Measurements from ENCODE around the gene PDGFA. TPM values are rescaled to one million over a fixed set of nuclear protein-coding genes. Genes with fewer than 3 reads are reported as not detected.

Gene PDGFA
- total RNA-seq, 2 donors from 2014 or later: 34.9 to 50.5 TPM

DNA sequence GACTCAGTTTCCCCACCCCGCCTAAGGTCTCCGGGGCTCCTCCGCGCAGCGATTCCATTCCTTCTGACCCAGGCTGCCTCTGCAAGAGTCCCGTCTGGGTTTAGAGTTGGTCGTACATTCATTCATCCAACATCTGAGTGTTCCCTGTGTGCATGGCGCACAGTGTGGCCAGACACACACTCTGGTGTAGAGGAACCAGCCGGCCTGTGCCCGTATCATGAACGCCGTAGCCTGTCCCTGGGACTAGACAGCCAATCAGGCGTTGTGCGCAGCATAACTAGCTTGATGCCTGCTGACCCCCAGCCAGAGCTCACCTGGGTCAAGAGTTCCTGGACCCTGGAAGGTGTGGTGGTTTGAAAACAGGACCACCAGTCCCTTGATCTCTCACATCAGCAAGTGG is 20.9 kb upstream of the PDGFA start:
- H3K27ac ChIP-seq: no peak overlapping the region
- H3K9ac ChIP-seq (ENCODE audit: low read depth in 2 of 2, low read length in 2 of 2): peak overlapping the region in 1 of 2 donors; percentile 56
- no peak overlapping the region for H3K4me3 ChIP-seq
- no peaks in the 10 kb centered on the region for H3K36me3 ChIP-seq
- intact Hi-C loops (cut with DNase I): no loop called here
- H3K9me3 ChIP-seq: no peaks in the 10 kb centered on the region
- peaks cover 8% of the 10 kb centered on the region for H3K4me1 ChIP-seq
- no peaks in the 10 kb centered on the region for H3K27me3 ChIP-seq
- no peak for DNase-seq
- TF ChIP-seq, protein P1, sequence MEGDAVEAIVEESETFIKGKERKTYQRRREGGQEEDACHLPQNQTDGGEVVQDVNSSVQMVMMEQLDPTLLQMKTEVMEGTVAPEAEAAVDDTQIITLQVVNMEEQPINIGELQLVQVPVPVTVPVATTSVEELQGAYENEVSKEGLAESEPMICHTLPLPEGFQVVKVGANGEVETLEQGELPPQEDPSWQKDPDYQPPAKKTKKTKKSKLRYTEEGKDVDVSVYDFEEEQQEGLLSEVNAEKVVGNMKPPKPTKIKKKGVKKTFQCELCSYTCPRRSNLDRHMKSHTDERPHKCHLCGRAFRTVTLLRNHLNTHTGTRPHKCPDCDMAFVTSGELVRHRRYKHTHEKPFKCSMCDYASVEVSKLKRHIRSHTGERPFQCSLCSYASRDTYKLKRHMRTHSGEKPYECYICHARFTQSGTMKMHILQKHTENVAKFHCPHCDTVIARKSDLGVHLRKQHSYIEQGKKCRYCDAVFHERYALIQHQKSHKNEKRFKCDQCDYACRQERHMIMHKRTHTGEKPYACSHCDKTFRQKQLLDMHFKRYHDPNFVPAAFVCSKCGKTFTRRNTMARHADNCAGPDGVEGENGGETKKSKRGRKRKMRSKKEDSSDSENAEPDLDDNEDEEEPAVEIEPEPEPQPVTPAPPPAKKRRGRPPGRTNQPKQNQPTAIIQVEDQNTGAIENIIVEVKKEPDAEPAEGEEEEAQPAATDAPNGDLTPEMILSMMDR (IDR thresholded peaks at IDR 0.05): no peak

GRCh38 chr7:539731-540411 is 20.2 kb upstream of the PDGFA start:
- no peak overlapping the region for H3K4me3 ChIP-seq
- DNase-seq: peak; percentile 96
- H3K27ac ChIP-seq: peak overlapping the region; percentile 89
- H3K36me3 ChIP-seq: no peaks in the 10 kb centered on the region
- H3K27me3 ChIP-seq: no peaks in the 10 kb centered on the region
- peak overlapping the region in 1 of 2 donors; percentile 56 for H3K9ac ChIP-seq (ENCODE audit: low read depth in 2 of 2, low read length in 2 of 2)
- intact Hi-C loops (cut with DNase I): no loop called here
- TF ChIP-seq, protein P1 (IDR thresholded peaks at IDR 0.05): no peak
- H3K9me3 ChIP-seq: no peaks in the 10 kb centered on the region
- H3K4me1 ChIP-seq: peaks cover 8% of the 10 kb centered on the region

- Histone ChIP-seq H3K9me3 (no peaks in the 10 kb centered on the region), H3K27ac (peak overlapping the region; percentile 89), H3K9ac (ENCODE audit: low read depth in 2 of 2, low read length in 2 of 2) (peak overlapping the region; percentile 67 to 77), H3K4me3 (peak overlapping the region; percentile 19), H3K4me1 (peaks cover 8% of the 10 kb centered on the region), H3K27me3 (no peaks in the 10 kb centered on the region), H3K36me3 (no peaks in the 10 kb centered on the region)
- peak; percentile 66 for DNase-seq
- TF ChIP-seq, protein P1 (IDR thresholded peaks at IDR 0.05): no peak
- intact Hi-C loops (cut with DNase I): no loop called here
Measured at GRCh38 chr7:538764-539685, 19.4 kb upstream of the PDGFA start.

DNA sequence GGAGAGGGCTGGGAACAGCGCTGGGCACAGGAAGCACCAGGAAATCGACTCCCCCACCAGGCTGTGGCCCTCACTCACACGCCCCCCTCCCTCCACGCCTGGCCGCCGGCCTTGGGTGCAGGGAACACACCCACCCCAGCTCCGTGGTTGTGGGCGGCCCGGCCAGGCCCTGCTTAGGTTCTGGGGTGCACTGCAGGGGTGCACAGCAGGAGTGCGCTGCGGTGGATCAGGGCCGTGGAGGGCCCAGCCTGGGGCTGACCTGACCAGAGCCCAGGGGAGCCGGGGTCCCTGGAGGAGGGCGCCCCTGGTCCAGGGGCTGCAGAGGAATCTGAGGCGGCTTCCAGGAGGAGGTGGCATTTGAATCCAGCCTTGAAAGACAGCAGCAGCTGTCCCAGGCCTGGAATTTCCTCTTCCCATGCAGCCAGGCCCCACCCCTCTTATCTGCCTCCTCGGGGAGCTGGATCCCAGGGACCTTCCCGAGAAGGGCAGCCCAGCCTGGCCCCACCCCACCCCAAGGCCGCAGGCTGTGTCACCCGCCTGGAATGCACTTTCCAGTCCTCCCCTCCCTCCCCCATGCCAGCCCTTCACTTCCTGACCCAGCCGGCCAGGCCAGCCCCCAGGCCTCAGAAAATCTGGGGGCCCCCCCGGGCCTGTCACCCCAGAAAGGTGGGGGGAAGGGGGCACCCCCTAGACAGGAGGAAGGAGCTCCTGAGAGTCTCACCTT is 18.4 kb upstream of the PDGFA start:
- intact Hi-C loops (cut with DNase I): no loop called here
- TF ChIP-seq, protein P1 (IDR thresholded peaks at IDR 0.05): no peak
- Histone ChIP-seq H3K4me1 (peaks cover 8% of the 10 kb centered on the region), H3K36me3 (no peaks in the 10 kb centered on the region), H3K9ac (ENCODE audit: low read depth in 2 of 2, low read length in 2 of 2) (peak overlapping the region; percentile 67 to 77), H3K27me3 (no peaks in the 10 kb centered on the region), H3K27ac (peak overlapping the region; percentile 89), H3K9me3 (no peaks in the 10 kb centered on the region), H3K4me3 (no peak overlapping the region)
- peak; percentile 96 for DNase-seq

GRCh38 chr7:536231-536630 is 16.6 kb upstream of the PDGFA start:
- TF ChIP-seq, protein P1 (IDR thresholded peaks at IDR 0.05): no peak
- no peak overlapping the region for H3K9ac ChIP-seq (ENCODE audit: low read depth in 2 of 2, low read length in 2 of 2)
- DNase-seq: no peak

More at GRCh38 chr7:536231-536630, 16.6 kb upstream of the PDGFA start:
- Histone ChIP-seq H3K27me3 (no peaks in the 10 kb centered on the region), H3K4me1 (peaks cover 8% of the 10 kb centered on the region), H3K36me3 (no peaks in the 10 kb centered on the region), H3K4me3 (no peak overlapping the region), H3K9me3 (no peaks in the 10 kb centered on the region), H3K27ac (no peak overlapping the region)
- intact Hi-C loops (cut with DNase I): no loop called here

All from colonic mucosa (tissue), 4 donors.